GM12875 (cell line): ENCODE data around the gene COLEC11.

Source experiments
- H3K4me3 ChIP-seq: one replicate; pipeline ENCODE4 v1.5.1; 2011; ENCODE audit warnings: low read depth, low read length, control low read depth
- CTCF ChIP-seq: IDR thresholded peaks from 2 replicates; pipeline ENCODE4 v1.5.1; 2011; ENCODE audit warnings: low read depth, mild to moderate bottlenecking, control low read depth, inconsistent platforms, low read length, moderate library complexity, borderline replicate concordance; ENCODE audit not compliant: insufficient read depth

Gene COLEC11

GRCh38 chr2:3625186-3625585 lies 30.3 kb downstream of the COLEC11 start:
- TF ChIP-seq CTCF: no peak
- H3K4me3 ChIP-seq: no peak overlapping the region

GRCh38 chr2:3626118-3626811 lies 31.4 kb downstream of the COLEC11 start:
- no peak for TF ChIP-seq CTCF
- H3K4me3 ChIP-seq: no peak overlapping the region

GRCh38 chr2:3626812-3627499 lies 32.0 kb downstream of the COLEC11 start:
- H3K4me3 ChIP-seq: no peak overlapping the region
- no peak for TF ChIP-seq CTCF

DNA sequence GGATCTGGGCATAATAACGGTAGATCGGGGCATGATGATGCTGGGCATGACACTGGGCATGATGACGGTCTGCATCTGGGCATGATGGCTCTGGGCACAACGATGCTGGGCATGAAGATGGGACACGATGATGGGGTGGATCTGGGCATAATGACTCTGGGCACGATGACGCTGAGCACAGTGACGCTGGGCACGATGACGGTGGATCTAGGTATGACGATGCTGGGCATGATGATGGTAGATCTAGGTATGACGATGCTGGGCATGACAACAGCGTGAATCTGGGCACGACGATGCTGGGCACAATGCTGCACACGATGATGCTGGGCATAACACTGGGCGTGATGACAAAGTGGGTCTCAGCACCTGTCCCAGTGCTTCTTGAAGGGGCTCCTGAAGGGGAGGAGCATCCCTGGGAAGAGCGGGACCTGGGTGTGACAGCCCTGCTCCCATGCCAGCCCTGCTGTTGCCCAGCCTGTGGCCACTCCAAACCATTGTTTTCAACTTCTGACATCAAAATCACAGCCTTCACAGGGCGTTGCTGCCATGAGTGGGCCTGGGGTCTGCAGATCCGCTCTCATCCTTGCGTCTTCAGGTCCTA lies 32.7 kb downstream of the COLEC11 start:
- no peak overlapping the region for H3K4me3 ChIP-seq
- TF ChIP-seq CTCF: no peak

- no peak for TF ChIP-seq CTCF
- H3K4me3 ChIP-seq: no peak overlapping the region
These were observed 33.3 kb downstream of the COLEC11 start for GRCh38 chr2:3628241-3628679.

- H3K4me3 ChIP-seq: no peak overlapping the region
- peak; percentile 37; the same call in 1 of the 2 replicates for TF ChIP-seq CTCF
These were observed 33.9 kb downstream of the COLEC11 start for GRCh38 chr2:3628800-3629199.
